Activated T-cell treated with anti-CD3 and anti-CD28 coated beads, Interleukin-2, amount 50 U/mL, for 24 hours (primary cell): ENCODE data around the gene RARG.
"Not testable (repeated sequence)": the region's sequence is repeated elsewhere in the genome, so short reads cannot be mapped to it uniquely, and the experiment has no call there.

Source experiments
- DNase-seq: peaks from one replicate; pipeline ENCODE4 v3.0.0-alpha.2; 2020
- H3K27ac Mint-ChIP-seq: 2 replicates; pipeline ENCODE4 v1.8.0; 2020; ENCODE audit warnings: mild to moderate bottlenecking, mixed read lengths
- H3K27me3 Mint-ChIP-seq: 2 replicates; pipeline ENCODE4 v1.8.0; 2020; ENCODE audit warnings: mixed read lengths
- H3K36me3 Mint-ChIP-seq: 2 replicates; pipeline ENCODE4 v1.8.0; 2020; ENCODE audit warnings: low read depth, mixed read lengths
- H3K4me1 Mint-ChIP-seq: 2 replicates; pipeline ENCODE4 v1.8.0; 2020; ENCODE audit warnings: low read depth, mixed read lengths
- H3K4me3 Mint-ChIP-seq: 2 replicates; pipeline ENCODE4 v1.8.0; 2020; ENCODE audit warnings: mild to moderate bottlenecking, moderate library complexity, mixed read lengths
- H3K9me3 Mint-ChIP-seq: 2 replicates; pipeline ENCODE4 v1.8.0; 2020; ENCODE audit warnings: mixed read lengths

The RARG gene

DNA sequence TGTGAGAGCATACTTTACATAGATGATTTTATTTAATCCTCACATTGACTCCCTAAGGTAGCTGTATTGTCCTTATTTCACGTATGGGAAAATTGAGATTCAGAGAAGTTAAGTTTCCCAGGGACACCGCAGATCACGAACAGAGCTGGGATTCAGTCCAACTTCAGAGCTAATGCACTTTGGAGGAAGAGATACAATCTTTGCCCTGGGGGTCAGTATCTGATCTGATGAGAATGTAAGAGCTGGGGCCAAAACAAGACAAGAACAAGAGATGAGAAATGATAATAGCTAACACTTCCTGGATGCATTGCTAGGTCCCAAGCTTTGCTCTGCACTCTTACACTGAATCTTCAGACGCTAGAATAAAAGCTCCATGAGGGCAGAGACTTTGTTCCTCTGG lies 45.3 kb downstream of the RARG start:
- Mint-ChIP-seq H3K4me1 (peaks cover 54% of the 10 kb centered on the region), H3K9me3 (no peaks in the 10 kb centered on the region), H3K36me3 (peaks cover 96% of the 10 kb centered on the region), H3K27ac (no peak overlapping the region), H3K27me3 (no peaks in the 10 kb centered on the region), H3K4me3 (no peak overlapping the region)
- no peak for DNase-seq

DNA sequence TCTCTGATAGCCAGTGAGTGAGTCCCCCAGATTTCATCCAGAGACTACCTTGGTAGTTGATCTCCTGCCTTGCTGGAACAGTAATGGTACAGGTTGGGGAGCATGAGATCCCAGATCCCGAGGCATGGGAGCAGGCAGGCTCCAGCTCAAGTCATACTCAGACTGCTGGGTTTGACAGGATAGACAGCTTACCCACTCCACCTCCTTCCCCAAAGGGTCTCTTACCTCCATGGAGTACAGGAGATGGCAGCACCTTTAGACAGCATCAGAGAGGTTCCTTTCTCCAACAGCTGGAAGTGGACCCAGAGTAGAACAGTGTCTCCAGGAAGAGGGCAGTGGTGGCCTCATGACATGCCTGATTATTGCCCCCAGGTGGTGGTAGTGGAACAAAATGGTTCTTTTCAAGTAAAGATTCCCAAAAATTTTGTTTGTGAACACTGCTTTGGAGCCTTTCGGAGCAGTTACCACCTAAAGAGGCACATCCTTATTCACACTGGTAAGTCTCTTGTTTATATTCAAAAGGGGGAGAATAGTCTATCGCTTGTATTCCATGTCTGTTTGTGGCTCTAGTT lies 46.3 kb downstream of the RARG start:
- no peak overlapping the region for H3K4me3 Mint-ChIP-seq
- peaks cover 94% of the 10 kb centered on the region for H3K36me3 Mint-ChIP-seq
- DNase-seq = no peak
- H3K27me3 Mint-ChIP-seq = no peaks in the 10 kb centered on the region
- H3K9me3 Mint-ChIP-seq = no peaks in the 10 kb centered on the region
- peaks cover 56% of the 10 kb centered on the region for H3K4me1 Mint-ChIP-seq
- H3K27ac Mint-ChIP-seq = peak overlapping the region; percentile 38

- no peak for DNase-seq
- peak overlapping the region; percentile 42 for H3K27ac Mint-ChIP-seq
- no peaks in the 10 kb centered on the region for H3K9me3 Mint-ChIP-seq
- peaks cover 91% of the 10 kb centered on the region for H3K36me3 Mint-ChIP-seq
- no peak overlapping the region for H3K4me3 Mint-ChIP-seq
- H3K27me3 Mint-ChIP-seq = no peaks in the 10 kb centered on the region
- H3K4me1 Mint-ChIP-seq = peaks cover 54% of the 10 kb centered on the region
Measured at GRCh38 chr12:53184828-53185227, 47.2 kb downstream of the RARG start.

DNA sequence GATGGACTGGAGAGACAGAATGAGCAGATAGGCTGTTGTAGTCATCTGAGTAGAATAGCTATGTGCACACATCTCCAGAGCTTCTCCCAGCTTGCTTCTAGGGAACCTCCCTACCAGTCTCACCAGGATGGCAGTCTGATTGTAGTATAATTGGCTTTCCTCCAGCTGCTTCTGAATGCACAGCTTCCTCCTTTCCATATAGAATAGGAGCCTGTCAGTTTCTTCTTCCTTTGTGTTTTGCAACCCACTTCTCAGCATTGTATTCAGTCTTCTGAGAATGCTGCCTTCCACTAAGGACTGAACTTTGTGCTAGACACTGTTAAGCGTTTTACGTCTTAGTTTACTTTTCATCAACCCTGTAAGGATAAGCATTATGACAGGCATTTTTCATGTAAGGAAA lies 49.1 kb downstream of the RARG start:
- H3K27ac Mint-ChIP-seq = peak overlapping the region; percentile 93
- peak overlapping the region; percentile 91 for H3K4me3 Mint-ChIP-seq
- H3K4me1 Mint-ChIP-seq = peaks cover 55% of the 10 kb centered on the region
- no peak for DNase-seq
- H3K27me3 Mint-ChIP-seq = no peaks in the 10 kb centered on the region
- H3K36me3 Mint-ChIP-seq = peaks cover 74% of the 10 kb centered on the region
- H3K9me3 Mint-ChIP-seq = no peaks in the 10 kb centered on the region

- Mint-ChIP-seq H3K27me3 (no peaks in the 10 kb centered on the region), H3K9me3 (no peaks in the 10 kb centered on the region), H3K4me1 (peaks cover 54% of the 10 kb centered on the region), H3K27ac (peak overlapping the region; percentile 93), H3K4me3 (peak overlapping the region; percentile 91), H3K36me3 (peaks cover 64% of the 10 kb centered on the region)
- no peak for DNase-seq
Measured at GRCh38 chr12:53181935-53182334, 50.1 kb downstream of the RARG start.

DNA sequence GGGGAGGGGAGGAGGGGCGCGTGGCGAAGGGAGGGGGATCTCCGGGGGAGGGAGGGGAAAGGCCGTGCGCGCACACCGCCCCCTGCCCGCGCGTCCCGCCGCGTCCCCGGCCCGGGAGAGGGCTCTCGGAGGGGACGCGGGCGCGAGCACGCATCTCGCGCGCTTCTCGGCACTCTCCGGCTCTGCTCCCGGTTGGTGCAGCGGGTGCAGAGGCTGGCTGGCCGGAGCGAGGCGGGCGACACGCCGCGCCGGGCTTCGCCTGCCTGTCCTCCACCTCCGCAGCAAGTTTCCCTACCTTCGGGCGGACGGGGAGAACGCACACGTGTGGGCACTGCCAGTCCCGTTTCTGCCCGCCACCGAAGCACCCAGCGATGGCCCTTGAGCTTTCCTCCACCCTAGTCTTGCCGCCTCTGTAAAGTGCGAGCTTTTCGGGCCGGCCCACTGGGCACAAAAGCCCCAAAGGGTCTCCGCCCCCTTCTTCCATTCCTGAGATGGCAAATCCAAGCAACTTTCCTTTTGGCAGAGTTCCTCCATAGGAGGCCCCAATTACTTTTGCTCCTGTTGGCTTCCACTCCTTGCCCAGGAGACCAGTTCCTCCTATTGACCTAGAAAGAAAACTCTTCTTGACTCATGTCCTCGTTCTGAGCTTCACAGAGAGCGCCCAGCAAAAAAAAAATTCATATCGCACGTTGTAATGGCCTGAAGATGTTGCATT lies 50.9 kb downstream of the RARG start:
- Mint-ChIP-seq H3K36me3 (peaks cover 56% of the 10 kb centered on the region), H3K4me1 (peaks cover 54% of the 10 kb centered on the region)

DNA sequence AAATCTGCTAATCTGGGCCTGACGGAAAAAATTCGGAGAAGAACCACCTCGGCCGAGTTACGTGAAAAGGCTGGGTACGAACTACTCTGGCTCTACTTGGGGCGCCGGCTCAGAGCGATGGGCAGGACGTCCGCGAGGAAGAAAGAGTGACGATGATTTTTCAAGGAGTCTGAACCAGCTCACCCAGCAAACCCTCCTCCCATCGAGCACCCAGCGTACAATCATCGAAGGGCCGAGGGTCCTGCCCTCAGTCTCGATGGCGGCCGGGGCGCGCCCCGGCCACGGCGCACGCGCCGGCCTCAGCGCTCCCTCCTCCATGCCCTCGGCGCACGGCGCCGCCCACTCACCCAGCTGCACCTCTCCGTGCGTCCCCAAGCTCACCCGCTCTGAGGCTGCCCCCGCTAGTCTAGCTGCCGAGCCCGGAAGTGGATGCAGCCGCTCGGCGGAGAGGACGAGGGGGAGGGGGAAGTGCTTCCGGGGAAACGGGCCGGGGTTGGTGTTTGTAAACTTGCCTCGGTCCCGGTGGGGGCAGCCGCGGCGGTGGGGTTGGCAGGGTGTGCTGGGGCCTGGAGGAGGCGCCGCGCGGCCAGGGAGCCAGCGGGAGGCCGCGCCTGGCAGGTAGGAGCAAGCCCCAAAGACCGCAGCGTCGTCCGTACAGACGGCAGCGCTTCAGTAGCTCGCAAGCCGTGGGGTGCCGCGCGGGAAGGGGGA lies 51.6 kb downstream of the RARG start, which contains the start of the genes CSAD and ZNF740:
CSAD (minus strand) TSS at position 706 of the 711 bp plus-strand sequence. CDS start 7,455 bp downstream, outside the sequence.
ZNF740 (plus strand) TSS at position 503 of the 711 bp plus-strand sequence. CDS start 1,262 bp downstream, outside the sequence.
- peak within 1 kb of the TSS; percentile 91 for H3K4me3 Mint-ChIP-seq
- H3K27ac Mint-ChIP-seq = peak within 1 kb of the TSS; percentile 98
- no peaks in the 10 kb centered on the region for H3K27me3 Mint-ChIP-seq
- peaks cover 49% of the 10 kb centered on the region for H3K36me3 Mint-ChIP-seq
- peak; percentile 96 for DNase-seq
- no peaks in the 10 kb centered on the region for H3K9me3 Mint-ChIP-seq
- peaks cover 59% of the 10 kb centered on the region for H3K4me1 Mint-ChIP-seq

More for the DNA sequence above, 50.9 kb downstream of the RARG start:
- Mint-ChIP-seq H3K9me3 (no peaks in the 10 kb centered on the region), H3K27me3 (no peaks in the 10 kb centered on the region), H3K4me3 (peak overlapping the region; percentile 91), H3K27ac (peak overlapping the region; percentile 93)
- no peak for DNase-seq

GRCh38 chr12:53179687-53180219 lies 52.3 kb downstream of the RARG start:
- peak overlapping the region; percentile 91 for H3K4me3 Mint-ChIP-seq
- no peaks in the 10 kb centered on the region for H3K27me3 Mint-ChIP-seq
- H3K36me3 Mint-ChIP-seq = peaks cover 43% of the 10 kb centered on the region
- H3K27ac Mint-ChIP-seq = peak overlapping the region; percentile 98
- peaks cover 55% of the 10 kb centered on the region for H3K4me1 Mint-ChIP-seq
- DNase-seq = no peak
- no peaks in the 10 kb centered on the region for H3K9me3 Mint-ChIP-seq

- Mint-ChIP-seq H3K27ac (peak overlapping the region; percentile 98), H3K4me3 (peak overlapping the region; percentile 91), H3K4me1 (peaks cover 46% of the 10 kb centered on the region), H3K36me3 (peaks cover 33% of the 10 kb centered on the region)
- not testable (repeated sequence) for H3K9me3 Mint-ChIP-seq, DNase-seq, H3K27me3 Mint-ChIP-seq
Measured at GRCh38 chr12:53178803-53179202, 53.2 kb downstream of the RARG start.

- peaks cover 32% of the 10 kb centered on the region for H3K4me1 Mint-ChIP-seq
Measured at GRCh38 chr12:53177447-53177846, 54.6 kb downstream of the RARG start.

DNA sequence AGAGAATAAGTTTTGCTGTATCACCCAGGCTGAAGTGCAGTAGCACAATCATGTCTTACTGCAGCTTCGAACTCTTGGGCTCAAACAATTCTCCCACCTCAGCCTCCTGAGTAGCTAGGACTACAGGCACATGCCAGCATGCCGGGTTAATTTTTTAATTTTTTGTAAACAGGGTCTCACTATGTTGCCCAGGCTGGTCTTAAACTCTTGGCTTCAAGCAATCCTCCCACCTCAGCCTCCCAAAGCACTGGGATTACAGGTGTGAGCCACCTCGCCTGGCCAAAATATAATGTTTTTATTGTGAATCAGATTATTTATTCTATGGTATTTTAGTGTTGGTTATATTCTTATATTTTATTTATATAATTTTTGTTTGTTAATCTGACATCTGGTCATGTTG lies 55.3 kb downstream of the RARG start:
- no peak overlapping the region for H3K4me3 Mint-ChIP-seq
- no peak for DNase-seq
- no peaks in the 10 kb centered on the region for H3K27me3 Mint-ChIP-seq
- H3K27ac Mint-ChIP-seq = no peak overlapping the region
- H3K4me1 Mint-ChIP-seq = peaks cover 25% of the 10 kb centered on the region
- no peaks in the 10 kb centered on the region for H3K9me3 Mint-ChIP-seq
- peaks cover 15% of the 10 kb centered on the region for H3K36me3 Mint-ChIP-seq

More at GRCh38 chr12:53177447-53177846, 54.6 kb downstream of the RARG start:
- H3K27me3 Mint-ChIP-seq, H3K4me3 Mint-ChIP-seq, H3K27ac Mint-ChIP-seq, DNase-seq, H3K9me3 Mint-ChIP-seq: not testable (repeated sequence)
- H3K36me3 Mint-ChIP-seq = peaks cover 20% of the 10 kb centered on the region

- DNase-seq = no peak
- no peak overlapping the region for H3K4me3 Mint-ChIP-seq
- peaks cover 18% of the 10 kb centered on the region for H3K4me1 Mint-ChIP-seq
- H3K27ac Mint-ChIP-seq = no peak overlapping the region
- H3K9me3 Mint-ChIP-seq = no peaks in the 10 kb centered on the region
- no peaks in the 10 kb centered on the region for H3K27me3 Mint-ChIP-seq
- peaks cover 17% of the 10 kb centered on the region for H3K36me3 Mint-ChIP-seq
Measured at GRCh38 chr12:53174881-53175491, 57.0 kb downstream of the RARG start.

- Mint-ChIP-seq H3K36me3 (peaks cover 20% of the 10 kb centered on the region), H3K27me3 (no peaks in the 10 kb centered on the region), H3K4me1 (peaks cover 6% of the 10 kb centered on the region), H3K27ac (no peak overlapping the region), H3K4me3 (no peak overlapping the region), H3K9me3 (no peaks in the 10 kb centered on the region)
- DNase-seq = no peak
Measured at GRCh38 chr12:53173085-53173715, 58.8 kb downstream of the RARG start.

DNA sequence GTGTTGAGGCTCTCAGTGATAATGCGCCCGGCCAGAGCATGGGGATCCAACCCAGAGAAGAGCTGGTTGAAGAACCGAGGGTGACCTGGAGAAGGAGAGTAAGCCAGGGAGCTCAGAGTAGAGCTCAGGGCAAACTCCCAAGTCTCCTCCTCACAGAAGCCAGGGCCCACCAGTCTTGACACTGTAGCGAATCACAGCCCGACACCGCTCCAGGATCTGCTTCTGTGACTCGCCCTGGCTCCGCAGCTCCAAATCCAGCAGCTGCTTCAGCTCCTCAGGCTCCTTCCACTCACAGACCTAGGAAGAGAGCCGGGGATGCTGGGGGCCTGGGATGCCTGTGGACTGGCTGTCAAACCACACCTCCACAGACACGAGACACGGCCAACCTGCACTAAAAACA lies 59.7 kb downstream of the RARG start:
- Mint-ChIP-seq H3K9me3 (no peaks in the 10 kb centered on the region), H3K4me1 (peaks cover 7% of the 10 kb centered on the region), H3K36me3 (peaks cover 20% of the 10 kb centered on the region), H3K27ac (no peak overlapping the region), H3K4me3 (no peak overlapping the region), H3K27me3 (no peaks in the 10 kb centered on the region)
- no peak for DNase-seq
